HG03442 (cell line): Measurements from ENCODE around the gene GRID1.

Source experiments
- ATAC-seq: cut with Tn5 transposase; IDR thresholded peaks from one replicate; pipeline ENCODE4 v1.9.1; 2021; ENCODE audit warnings: mild to moderate bottlenecking, moderate library complexity; ENCODE audit not compliant: unreplicated experiment

Gene GRID1

DNA sequence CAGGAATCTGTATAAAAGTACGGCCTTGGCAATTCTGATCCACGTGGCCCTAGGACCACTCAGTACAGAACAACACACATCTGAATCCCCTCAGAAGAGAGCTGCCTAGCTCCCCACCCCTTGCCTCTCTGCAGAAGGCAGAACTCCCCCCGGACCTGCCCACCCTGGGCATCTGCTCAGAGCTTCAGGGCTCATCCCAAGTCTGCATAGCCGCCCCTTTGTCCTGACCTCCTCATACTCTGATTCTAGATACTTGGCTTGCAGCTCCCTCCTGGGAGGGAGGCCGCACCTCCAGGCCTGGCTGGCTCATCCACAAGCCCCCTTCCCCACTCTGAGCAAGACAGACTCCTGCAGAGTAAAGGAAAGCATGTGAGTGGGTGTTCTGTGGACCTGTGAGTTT, 49.6 kb downstream of the GRID1 start:
- no peak for ATAC-seq

DNA sequence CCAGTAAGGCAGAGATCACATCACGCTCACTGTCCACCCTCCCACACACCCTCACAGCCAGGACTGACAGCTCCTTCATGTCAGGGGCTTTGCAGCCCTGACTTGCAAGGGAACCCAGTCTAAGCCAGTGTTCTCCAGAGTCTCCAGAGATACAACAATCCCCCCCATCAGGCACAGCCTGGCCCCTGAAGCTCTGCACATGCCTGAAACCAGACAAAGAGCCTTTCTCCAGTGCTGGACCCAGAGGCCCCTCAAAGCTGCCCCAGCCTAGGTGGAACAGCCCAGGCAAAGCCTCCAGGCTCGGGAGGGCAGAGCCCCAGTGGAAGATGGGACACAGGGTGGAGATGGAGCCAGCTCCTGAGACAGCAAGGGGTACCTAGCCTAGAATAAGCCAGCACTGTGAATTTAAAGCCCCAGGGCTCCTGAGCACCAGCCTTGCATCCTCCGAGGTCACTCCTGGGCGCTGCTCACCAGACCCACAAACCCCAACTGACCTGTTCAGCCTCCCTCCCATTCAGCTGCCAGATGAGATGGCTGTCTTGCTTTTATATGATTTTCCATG, 50.2 kb downstream of the GRID1 start:
- ATAC-seq = no peak

DNA sequence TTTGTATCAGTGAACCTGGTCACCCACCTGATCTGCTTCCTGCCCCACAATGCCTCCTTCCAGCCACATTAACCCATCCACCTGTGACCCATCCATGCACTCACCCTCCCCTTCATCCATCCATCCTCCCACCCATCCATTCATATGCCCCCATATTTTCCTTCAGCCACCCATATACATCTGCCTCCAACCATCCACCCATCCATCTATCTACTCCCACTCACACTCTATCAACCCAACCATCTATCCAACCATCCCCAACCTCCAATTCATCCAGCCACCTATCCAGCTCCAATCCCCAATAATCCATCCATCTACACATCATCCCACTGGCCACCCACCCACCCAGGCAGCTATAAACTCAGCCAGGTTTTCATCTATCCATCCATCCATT, 51.0 kb downstream of the GRID1 start:
- ATAC-seq = no peak

DNA sequence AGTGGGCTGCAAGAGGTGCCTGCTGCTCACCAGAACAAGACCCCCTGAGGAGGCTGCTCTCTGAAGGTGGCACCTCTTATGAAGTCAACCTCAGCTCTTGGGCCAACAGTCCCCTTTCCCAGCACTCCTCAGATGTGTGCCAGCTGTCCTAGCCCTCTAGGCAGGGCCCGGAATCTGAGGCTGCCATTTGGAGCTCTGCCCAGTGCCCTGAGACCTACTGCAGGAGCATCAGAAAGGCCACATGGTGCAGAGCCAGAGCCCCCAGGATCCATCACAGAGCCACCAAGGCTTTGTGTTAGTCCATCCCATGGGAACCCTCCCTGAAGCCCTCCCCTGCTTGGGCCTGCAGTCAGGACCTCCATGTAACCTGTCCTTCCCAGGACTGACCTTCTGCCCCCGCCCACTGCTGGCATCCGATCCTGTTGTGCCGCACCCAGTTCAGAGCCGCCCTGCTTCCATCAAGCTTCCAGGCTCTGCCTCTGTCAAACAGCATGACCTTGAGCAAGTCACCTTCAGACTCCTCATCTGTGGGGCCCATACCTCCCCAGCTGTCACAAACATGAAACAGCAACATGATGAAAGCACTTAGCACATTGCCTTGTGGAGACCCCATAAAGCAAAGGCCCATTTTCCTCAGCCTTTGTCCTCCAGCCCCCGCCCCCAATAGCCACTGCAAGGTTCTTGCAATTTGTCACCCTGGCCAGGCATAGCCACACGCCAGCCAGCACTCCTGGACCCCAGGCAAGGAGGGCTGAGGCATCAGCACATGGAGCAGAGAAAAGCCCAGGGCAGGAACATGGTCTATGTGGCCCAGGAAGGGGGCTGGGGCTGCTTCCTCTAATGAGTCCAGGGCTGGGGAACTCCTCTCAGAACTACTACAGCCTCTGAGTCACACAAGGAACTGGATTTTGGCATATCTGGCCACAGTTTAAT, 51.7 kb downstream of the GRID1 start:
- no peak for ATAC-seq

DNA sequence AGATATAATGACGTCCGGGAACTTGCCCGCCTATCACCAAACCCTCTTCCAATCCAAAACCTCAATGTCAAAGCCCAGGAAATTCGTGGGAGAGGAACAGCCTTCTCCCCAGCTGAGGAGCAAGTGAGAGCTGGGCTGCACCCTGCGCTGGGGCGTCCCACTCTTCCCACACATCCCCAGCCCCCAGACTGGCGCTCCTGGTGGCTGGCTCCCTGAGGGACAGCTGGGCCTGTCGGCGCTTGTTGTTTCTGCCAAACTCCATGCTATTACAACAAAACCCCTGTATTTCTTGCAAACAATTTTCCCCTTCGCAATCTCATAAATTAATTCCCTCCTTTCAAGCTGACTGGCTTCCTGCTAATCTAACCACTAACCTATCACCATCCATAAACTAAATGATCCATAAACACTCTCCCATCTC, 53.0 kb downstream of the GRID1 start:
- ATAC-seq = no peak

DNA sequence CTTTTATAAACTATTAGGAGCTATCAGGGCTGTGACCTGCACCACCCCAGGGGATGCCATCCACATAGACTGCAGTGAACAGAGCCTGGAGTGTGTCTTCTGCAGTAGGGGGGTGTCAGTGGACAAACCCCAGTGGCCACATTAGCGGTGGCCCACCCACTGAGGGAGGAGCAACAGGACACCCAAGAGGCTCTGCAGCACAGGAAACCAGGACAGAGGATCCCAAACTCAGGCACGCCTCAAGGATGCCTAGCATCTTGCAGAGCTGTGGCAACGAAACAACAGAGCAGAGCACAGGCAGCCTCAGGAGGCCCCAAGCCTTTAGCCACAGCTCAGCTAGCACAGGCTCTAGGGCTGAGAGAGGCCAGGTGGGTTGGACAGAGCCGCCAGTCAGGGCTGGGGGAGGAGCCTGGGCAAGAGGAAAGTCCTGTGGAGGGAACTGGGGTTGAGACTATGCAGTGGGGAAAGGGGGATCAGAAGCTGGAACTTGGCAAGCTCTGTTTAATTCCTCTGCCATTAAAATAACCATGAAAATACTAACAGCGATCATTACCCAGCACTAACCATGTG, 53.8 kb downstream of the GRID1 start:
- no peak for ATAC-seq

DNA sequence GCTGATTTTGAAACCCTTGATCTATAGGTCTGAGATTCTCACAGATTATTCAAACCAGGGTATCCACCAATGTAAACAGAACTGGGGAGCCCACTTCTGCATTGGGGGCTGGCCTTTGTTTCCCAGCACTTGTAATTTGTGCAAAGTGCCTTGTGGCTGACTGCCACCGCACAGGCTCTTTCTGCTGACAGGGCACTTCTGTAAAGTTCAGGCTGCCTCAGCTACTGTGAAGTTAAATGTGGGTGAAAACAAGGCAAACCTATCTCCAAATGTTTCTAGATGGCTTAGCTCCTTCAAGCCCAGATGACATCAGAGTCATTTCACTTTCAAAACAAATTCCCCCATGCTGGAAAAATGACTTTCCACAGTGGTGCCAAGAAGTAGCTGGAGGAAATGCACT, 54.7 kb downstream of the GRID1 start:
- ATAC-seq = no peak

DNA sequence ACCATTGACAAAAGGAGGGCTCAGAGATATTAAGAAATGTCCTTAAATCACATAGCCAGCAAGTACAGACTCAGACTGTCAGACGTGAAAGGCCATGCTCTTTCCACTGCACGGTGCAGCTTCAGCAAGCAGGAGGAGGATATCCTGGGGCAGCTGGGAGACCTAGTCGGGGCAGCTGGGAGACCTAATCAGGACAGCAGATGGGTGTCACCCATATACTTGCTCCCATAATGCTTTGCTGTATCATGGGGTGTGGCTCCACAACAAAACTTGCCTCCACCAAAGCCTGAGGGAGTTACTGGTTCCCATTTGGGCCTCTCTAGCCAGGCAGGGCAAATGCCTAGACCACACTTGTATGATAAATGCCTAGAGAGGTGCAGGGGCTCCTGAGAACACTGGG, 55.4 kb downstream of the GRID1 start:
- ATAC-seq = no peak

DNA sequence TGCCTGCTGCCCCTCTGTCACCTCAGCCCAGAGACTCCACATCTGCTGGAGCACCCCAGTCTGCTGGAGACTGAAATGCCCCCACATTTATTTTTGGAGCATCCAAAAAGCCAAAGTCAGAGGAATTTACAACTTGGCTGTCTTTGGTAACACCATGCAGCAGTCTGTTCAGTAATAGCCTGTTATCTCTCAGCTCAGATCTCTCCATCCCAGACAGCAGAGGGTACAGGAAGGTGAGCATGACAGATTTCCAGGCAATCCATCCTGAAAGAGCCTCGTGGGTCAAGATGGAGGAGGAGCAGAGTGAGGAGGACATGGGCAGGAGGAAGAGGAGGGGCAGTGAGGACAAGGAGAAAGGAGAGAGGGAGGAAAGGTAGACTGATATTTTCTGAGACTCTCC, 55.9 kb downstream of the GRID1 start:
- no peak for ATAC-seq

DNA sequence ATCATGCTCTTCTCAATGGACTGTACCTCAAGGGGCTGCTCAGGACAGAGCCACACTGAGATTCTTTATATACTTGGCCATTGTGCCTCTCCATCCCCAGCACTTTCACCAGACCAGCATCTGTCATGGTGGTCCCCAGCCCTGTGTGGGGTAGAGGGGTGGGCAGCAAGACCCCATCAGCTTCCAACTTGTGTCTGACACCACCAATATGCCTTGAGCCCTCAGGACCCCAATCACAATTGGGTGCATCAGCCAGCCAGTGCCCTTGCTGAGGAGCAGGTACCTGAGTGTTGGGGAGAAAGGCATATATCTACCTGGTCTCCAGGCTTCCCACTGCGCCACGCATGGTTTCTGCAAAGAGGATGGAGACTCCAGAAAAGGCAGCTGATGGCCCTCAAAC, 56.3 kb downstream of the GRID1 start:
- ATAC-seq = no peak

DNA sequence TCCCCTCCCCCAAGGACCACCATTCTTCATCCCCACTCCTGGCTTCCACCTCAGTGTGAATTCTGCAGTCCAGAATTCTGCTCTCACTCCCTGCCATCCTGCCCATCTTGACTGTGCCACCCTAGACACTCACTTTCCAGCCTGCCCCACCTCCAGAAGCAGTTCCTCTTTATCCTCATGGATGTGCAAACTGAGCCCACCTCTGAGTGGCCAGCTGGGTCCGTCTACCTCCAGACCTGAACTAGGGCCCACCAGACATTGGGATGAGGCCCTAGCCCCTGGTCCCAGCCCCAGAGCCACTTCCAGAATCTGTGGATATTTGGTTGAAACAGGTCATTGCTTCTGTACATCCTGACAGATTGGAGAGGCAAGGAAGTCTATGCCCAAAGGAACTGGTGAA, 58.5 kb downstream of the GRID1 start:
- no peak for ATAC-seq

DNA sequence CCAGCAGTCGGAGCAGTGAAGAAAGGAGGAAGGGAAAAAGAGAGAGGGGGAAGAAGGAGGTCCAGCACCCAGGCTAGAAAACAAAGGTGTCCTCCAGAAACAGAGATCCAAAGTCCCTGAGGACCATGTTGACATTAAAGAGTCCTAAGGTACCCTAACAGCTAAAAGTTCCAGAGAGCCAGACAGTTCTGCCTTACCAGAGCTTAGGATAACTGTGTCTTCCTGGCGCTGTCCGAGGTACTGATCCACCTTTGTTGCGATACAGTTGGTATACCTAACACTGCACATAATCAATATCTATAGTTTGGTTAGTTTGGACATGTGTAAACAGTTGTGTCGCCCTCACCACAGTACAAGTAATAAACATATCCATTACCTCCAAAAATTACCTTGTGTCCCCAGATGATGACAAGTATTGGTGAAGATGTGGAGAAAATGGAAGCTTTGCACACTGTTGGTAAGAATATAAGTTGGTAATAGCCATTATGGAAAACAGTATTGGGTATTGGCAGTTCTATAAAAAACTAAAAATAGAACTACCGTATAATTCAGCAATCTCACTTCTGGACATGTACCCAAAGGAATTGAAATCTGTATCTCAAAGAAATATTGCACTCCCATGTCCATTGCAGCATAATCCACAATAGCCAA, 59.8 kb downstream of the GRID1 start:
- no peak for ATAC-seq

DNA sequence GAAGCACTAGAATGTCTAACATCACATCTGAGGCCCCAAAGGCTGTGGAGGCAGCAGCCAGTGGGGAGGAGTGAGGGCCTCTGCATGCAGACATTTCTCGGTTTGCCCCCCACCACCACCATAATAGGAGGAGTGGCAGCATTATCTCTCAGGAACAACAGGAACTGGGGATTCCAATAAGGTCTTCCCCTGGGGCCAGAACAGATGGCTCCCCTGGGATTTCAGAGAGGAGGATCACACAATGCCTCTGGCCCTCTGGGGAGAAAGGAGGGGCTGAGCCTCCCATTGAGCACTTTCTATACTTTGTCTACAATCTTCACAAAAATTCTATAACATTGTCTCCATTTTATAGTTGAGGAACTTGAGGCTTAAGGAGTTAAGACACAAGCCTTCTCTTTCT, 61.1 kb downstream of the GRID1 start:
- no peak for ATAC-seq

DNA sequence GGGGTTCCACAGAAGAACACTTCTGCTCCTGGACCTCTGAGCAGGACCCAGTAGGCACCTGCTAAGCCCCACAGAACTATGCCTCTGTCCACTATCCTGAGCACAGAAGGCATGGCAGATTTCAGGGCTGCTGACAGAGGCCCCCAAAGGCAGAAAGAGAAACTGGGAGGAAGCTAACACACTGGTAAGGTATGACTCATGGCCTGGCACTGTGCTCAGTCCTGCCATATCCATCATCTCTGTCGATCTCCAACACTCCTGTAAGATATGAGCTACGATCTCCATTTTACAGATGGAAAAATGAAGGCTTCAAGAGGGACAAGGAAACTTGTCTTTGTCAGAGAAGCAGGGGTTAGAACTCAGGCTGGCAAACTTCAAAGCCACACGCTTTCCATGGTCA, 62.2 kb downstream of the GRID1 start:
- ATAC-seq = no peak

DNA sequence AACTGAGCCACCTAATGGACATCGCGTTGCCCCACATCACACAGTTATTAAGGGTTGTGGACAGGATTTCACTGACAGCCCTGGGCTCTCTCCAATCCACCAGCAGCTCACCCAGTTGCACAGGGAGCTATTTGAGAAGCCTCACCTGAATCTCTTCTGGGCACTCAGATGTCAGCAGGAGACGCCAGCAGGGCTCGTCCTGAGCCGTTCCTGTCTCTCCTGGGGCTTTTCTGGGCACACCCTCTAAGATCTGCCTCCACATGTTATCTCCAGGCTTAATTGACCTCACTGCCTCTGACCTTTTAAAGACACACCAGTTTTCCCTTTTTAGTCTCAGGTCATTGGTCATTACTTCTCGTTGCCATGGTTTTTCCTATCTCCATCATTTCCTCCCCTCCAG, 63.0 kb downstream of the GRID1 start:
- ATAC-seq = no peak

DNA sequence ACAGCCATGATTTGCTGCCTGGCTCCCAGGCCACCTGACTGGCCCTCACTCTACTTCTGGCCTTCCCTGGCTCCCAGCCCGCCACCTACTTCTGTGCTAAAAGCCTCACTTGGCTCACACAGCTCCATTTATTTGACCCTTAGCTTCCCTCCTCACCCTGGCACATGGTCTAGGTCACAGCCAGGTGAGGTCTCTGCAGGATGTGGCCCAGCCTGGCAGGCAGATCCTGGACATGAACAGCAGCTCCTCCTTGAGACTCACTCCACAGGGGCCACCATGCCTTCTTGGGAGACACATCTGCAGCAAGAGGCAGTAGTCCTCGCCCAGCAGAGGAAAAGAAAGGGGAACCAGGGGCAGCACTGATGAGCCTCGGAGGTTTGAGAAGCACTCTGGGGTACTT, 64.6 kb downstream of the GRID1 start:
- ATAC-seq = no peak

DNA sequence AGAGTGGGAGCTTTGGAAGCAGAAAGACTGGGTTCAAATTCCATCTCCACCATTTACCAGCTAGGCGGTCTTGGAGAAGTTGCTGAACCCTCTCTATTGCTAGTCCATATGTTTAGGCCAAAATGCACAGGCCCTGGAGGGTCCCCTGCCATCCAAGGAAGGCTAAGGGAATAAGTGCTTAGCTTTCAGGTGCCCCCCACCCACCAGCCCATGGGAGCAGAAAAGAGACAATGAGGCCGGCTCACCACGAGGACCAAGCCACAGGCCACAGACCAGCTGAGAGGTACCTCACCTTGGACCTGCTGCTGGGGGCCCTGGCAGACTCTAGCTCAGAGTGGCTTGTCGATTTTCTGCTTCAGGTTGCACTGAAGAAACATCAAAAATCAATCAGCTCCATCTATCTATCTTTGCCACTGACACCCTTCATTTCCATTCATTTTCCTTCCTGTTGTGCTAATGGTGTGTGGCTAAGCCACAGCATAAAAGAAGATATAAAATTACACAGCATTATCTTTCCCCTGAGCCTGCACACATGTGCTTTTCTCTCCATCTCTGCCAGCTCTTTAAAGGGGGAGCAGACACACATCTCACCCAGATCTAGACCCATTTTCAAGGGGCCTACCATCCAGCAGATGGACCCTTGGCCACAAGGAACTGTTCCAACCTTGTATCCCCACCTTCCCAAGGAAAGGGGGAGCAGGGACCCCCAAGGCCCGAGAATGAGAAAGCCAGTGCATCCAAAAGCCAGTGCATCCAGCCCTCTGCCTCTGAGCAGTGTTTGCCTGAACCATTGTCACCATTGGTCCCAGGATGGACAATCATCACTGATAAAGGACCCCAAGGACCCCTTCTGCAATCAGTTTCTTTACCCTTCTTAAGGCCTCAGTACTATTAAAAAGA, 65.4 kb downstream of the GRID1 start:
- ATAC-seq = no peak

DNA sequence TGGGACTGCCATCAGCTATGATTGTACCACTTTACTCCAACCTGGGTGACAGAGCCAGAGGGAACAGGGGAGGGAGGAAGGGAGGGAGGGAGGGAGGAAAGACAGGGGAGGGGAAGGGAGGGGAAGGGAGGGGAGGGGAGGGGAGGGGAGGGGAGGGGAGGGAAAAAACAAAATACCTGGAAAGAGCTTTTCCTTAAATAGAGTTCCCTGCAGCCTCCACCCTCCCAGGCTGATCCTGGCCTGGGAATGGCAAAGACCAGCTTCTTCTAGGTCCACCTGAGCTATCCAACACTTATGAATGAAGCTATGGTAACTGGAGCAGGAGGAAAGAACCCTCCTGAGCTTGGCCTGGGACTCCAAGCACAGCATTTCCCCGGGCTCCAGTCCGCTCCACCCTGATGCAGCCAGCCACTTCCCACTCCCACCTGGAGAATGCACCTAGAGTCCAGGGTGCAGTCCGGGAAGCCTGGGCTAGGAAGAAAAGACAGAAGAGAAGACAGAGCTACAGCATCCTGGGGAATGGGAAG, 66.1 kb downstream of the GRID1 start:
- ATAC-seq = no peak

DNA sequence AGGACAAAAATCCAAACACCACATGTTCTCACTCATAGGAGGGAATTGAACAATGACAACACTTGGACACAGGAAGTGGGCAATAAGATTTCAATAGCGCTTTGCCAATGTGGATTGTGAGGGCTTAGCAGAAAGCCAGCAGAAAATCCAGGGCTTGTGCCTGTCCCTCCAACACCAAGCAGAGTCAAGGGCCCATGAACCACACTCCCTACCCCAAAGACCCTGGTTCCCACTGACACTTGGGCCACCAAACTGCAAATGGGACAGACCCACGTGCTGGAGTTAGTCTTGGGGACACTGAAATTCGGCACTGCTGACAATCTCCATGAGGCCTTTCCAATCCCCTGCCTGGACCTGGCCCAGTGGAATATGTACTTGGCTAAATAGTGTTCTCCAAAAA, 67.0 kb downstream of the GRID1 start:
- no peak for ATAC-seq

DNA sequence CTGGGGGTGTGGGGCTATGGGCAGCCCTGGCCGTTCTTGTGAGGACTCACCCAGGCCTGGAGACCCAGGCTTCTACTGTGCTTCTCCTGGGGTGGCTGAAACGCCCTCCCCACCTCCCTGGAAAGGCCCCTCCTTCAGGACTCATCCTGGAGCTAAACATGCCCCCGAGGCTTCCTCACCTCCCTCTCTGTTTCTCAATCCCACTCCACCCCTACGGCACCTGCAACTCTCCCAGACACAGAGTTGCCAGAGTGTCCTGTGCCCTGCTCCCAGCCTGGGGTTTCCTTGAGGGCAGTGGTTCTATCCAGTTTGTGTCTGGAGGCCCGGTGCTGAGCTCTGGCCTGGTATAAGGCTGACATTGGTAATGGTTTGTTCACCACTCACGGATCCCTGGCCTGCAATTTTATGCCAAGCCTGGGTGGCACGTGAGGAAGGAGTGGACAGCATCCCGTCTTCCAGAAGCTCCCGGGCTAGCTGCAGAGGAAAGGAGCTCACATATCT, 68.0 kb downstream of the GRID1 start:
- no peak for ATAC-seq
